ENCODE results near the gene PCSK4. TPM values are rescaled to one million over a fixed set of nuclear protein-coding genes. Genes with fewer than 3 reads are reported as not detected.

The PCSK4 gene
- total RNA-seq, 4 donors from 2014 or later, result 2.8 to 10.4 (median 6.3) TPM

DNA sequence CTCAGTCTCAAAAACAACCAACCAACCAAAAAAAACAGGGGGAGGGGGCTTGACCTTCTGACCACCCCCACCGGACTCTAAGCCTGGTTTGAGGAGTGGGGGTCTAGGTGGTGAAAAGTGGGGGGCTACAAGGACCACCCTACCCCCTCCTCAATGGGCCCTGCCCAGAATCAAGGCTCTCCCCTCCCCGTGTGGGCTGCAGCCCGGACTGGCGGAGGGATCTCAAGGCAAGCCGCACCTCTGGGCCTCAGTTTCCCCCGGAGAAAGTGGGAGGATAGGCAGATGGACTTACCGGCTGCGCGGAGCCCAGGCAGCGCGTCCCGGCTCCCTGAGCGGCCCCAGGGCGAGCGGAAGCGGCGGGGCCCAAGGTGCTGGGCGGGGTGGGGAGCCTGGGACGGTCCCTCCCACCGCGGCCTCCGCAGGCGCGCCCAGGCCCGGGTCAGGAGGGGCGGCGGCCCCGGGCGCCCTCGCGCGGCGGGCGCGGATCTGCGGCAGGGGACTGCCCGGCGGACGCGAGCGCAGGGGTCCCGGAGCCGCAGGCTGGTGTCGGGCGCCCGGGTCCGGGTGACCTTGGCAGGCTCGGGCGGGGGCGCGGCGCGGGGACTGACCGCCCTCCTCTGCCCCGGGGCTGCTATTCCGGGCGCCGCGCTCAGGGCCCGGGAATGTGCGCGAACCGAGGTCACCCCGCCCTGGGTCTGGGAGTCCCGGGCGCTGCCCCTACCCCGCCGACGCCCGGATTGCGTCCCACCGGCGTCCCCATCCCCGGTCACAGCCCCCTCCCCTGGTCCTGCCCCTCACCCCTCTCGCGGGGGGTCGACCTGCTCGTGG is 22.7 kb upstream of the PCSK4 start, which contains the start of gene ADAMTSL5:
Gene ADAMTSL5 (minus strand): TSS at position 349 of the 828 bp plus-strand sequence. CDS start 2,076 bp downstream, outside the sequence.
- no peaks in the 10 kb centered on the region for H3K9me3 ChIP-seq
- 25 to 38% methylated on average over 4 to 6 of the region's 78 CpGs for WGBS, 2 donors
- peaks cover 0 to 17% of the 10 kb centered on the region in 2 donors for H3K4me1 ChIP-seq
- H3K36me3 ChIP-seq, result no peaks in the 10 kb centered on the region
- no peak for DNase-seq
- intact Hi-C loops (cut with DNase I), result no loop called here
- H3K4me3 ChIP-seq (replicated peaks in 1 of 3), result peak within 1 kb of the TSS in 1 of 3 donors; percentile 34
- H3K27ac ChIP-seq, result no peak within 1 kb of the TSS
- no peak for TF ChIP-seq POLR2A (IDR thresholded peaks at IDR 0.05)
- TF ChIP-seq, protein P1, sequence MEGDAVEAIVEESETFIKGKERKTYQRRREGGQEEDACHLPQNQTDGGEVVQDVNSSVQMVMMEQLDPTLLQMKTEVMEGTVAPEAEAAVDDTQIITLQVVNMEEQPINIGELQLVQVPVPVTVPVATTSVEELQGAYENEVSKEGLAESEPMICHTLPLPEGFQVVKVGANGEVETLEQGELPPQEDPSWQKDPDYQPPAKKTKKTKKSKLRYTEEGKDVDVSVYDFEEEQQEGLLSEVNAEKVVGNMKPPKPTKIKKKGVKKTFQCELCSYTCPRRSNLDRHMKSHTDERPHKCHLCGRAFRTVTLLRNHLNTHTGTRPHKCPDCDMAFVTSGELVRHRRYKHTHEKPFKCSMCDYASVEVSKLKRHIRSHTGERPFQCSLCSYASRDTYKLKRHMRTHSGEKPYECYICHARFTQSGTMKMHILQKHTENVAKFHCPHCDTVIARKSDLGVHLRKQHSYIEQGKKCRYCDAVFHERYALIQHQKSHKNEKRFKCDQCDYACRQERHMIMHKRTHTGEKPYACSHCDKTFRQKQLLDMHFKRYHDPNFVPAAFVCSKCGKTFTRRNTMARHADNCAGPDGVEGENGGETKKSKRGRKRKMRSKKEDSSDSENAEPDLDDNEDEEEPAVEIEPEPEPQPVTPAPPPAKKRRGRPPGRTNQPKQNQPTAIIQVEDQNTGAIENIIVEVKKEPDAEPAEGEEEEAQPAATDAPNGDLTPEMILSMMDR (IDR thresholded peaks at IDR 0.05), result no peak
- H3K27me3 ChIP-seq, result peaks cover 6% of the 10 kb centered on the region

DNA sequence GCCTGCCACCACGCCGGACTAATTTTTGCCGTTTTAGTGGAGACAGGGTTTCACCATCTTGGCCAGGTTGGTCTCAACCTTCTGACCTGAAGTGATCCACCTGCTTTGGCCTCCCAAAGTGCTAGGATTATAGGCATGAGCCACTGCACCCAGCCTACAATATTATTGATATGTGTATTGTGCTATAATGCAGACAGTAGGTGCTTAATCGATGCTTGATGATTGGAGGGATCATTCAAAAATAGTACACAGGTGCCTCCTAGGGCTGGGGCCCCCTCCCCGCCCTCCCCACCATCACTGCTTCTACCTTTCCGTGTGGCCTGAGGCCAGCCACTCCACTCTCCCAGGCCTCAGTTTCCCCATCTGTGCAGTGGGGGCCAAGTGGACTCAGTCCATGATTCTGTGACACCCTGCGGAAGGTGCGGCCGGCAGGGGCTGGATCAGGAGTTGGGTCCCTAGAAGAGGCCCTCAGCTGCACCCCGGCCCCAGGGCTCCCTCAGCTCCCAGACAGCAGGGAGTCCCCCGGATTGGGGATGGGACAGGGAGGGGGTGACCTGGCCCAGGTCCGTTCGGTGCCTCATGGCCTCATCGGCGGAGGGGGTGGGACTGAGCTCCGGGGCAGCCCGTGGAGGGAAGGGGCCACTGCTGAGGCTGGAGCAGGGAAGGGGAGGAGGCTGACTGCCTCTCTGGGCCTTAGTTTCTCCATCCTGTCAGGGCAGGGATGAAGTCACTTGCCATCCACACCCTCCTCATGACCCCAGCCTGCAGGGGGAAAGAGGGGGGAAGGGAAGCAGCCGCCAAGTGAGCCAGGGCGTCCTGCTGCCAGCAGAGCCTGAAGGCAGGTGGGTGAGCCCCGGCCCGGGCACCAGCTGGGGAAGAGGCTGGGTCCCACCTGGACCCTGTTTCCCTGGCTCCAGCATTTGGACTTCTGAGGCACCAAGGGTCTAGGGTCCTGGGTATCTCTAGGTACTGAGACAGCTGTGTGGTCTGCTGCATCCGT is 21.5 kb upstream of the PCSK4 start:
- no peak overlapping the region for H3K4me3 ChIP-seq (replicated peaks in 1 of 3)
- DNase-seq, result no peak
- H3K36me3 ChIP-seq, result no peaks in the 10 kb centered on the region
- H3K9me3 ChIP-seq, result no peaks in the 10 kb centered on the region
- H3K27ac ChIP-seq, result no peak overlapping the region
- intact Hi-C loops (cut with DNase I), result no loop called here
- TF ChIP-seq POLR2A (IDR thresholded peaks at IDR 0.05), result no peak
- TF ChIP-seq, protein P1 (IDR thresholded peaks at IDR 0.05), result no peak
- H3K27me3 ChIP-seq, result peaks cover 6% of the 10 kb centered on the region
- WGBS, 2 donors, result 56 to 63% methylated on average over 12 to 18 of the region's 22 CpGs
- peaks cover 0 to 21% of the 10 kb centered on the region in 2 donors for H3K4me1 ChIP-seq

GRCh38 chr19:1510807-1511206 is 20.7 kb upstream of the PCSK4 start:
- no peak overlapping the region for H3K27ac ChIP-seq
- H3K27me3 ChIP-seq, result peaks cover 6% of the 10 kb centered on the region
- no peaks in the 10 kb centered on the region for H3K9me3 ChIP-seq
- peaks cover 0 to 21% of the 10 kb centered on the region in 2 donors for H3K4me1 ChIP-seq
- intact Hi-C loops (cut with DNase I), result no loop called here
- WGBS, 2 donors, result 42 to 51% methylated on average over 7 to 8 of the region's 9 CpGs
- TF ChIP-seq, protein P1 (IDR thresholded peaks at IDR 0.05), result no peak
- TF ChIP-seq POLR2A (IDR thresholded peaks at IDR 0.05), result no peak
- H3K36me3 ChIP-seq, result no peaks in the 10 kb centered on the region
- no peak overlapping the region for H3K4me3 ChIP-seq (replicated peaks in 1 of 3)
- DNase-seq, result no peak

- 12 to 22% methylated on average over 5 of the region's 25 CpGs for WGBS, 2 donors
- no peaks in the 10 kb centered on the region for H3K36me3 ChIP-seq
- no peak for DNase-seq
- intact Hi-C loops (cut with DNase I), result no loop called here
- H3K27me3 ChIP-seq, result peaks cover 6% of the 10 kb centered on the region
- no peak overlapping the region for H3K27ac ChIP-seq
- no peak overlapping the region for H3K4me3 ChIP-seq (replicated peaks in 1 of 3)
- peaks cover 0 to 21% of the 10 kb centered on the region in 2 donors for H3K4me1 ChIP-seq
- no peak for TF ChIP-seq POLR2A (IDR thresholded peaks at IDR 0.05)
- TF ChIP-seq, protein P1 (IDR thresholded peaks at IDR 0.05), result no peak
- H3K9me3 ChIP-seq, result no peaks in the 10 kb centered on the region
Observed at GRCh38 chr19:1510442-1510806, 20.3 kb upstream of the PCSK4 start.
